K562 (cell line): Measurements from ENCODE around the gene COPA. TPM values are rescaled to one million over a fixed set of nuclear protein-coding genes. Genes with fewer than 3 reads are reported as not detected.

ENCODE experiments used
- DDX20 ChIP-seq: fragments of 450-650 bp; IDR thresholded peaks from 2 replicates; pipeline ENCODE4 v1.6.1; 2016; ENCODE audit warnings: missing genetic modification characterization, low read depth, mild to moderate bottlenecking, missing compliant biosample characterization, moderate library complexity
- EP300 ChIP-seq: IDR thresholded peaks from 2 replicates; pipeline ENCODE4 v1.6.1; 2012; ENCODE audit warnings: low read length, improper control_type of control experiment
- MAZ ChIP-seq, 2 experiments: fragments of 450-650 bp in 1 of 2; sonication (generic) in 1 of 2; formaldehyde crosslinking; IDR thresholded peaks in 1 of 2; conservative IDR thresholded peaks in 1 of 2; 2 replicates each; pipeline versions ENCODE4 v1.4.0 to v1.5.0; 2020; ENCODE audit warnings: mild to moderate bottlenecking in 1 of 2, missing genetic modification reagents in 1 of 2
- MECOM ChIP-seq: fragments of 250-450 bp; sonication (Bioruptor Pico); IDR thresholded peaks from 2 replicates; pipeline ENCODE4 v1.8.0; 2022; ENCODE audit warnings: inconsistent platforms
- NCOR1 ChIP-seq: fragments of 450-650 bp; IDR thresholded peaks from 2 replicates; pipeline ENCODE4 v1.6.1; 2016; ENCODE audit warnings: mild to moderate bottlenecking, moderate library complexity
- NR2C1 ChIP-seq, 2 experiments: fragments of 450-650 bp; IDR thresholded peaks; 2 replicates each; pipeline ENCODE4 v1.6.1; 2017; ENCODE audit warnings: mild to moderate bottlenecking in 2 of 2, antibody characterized with exemption in 1 of 2, inconsistent platforms in 1 of 2, missing compliant biosample characterization in 1 of 2, missing genetic modification characterization in 1 of 2
- SREBF1 ChIP-seq: fragments of 150-350 bp; IDR thresholded peaks from 2 replicates; pipeline ENCODE4 v1.6.1; 2014; ENCODE audit warnings: antibody characterized with exemption, low read depth, low read length, borderline replicate concordance
- ZNF140 ChIP-seq: fragments of 250-450 bp; sonication (Bioruptor Pico); IDR thresholded peaks from 2 replicates; pipeline ENCODE4 v1.8.0; 2021; ENCODE audit warnings: moderate library complexity, mild to moderate bottlenecking, inconsistent platforms
- ZNF146 ChIP-seq: IDR thresholded peaks from one replicate; pipeline ENCODE4 v1.6.1; 2018; ENCODE audit warnings: missing compliant biosample characterization; ENCODE audit not compliant: unreplicated experiment
- ZNF512 ChIP-seq: IDR thresholded peaks from 2 replicates; pipeline ENCODE4 v1.6.1; 2016; ENCODE audit warnings: missing genetic modification characterization, missing compliant biosample characterization
- polyA plus RNA-seq, 8 experiments: library from polyadenylated mRNA; depleted of rRNA in 4 of 8; stranded (reverse) in 5 of 8; unstranded in 3 of 8; fragments of >200 nt; fragmentation: Nextera tagmentation in 2 of 8; fragmentation: Illumina TruSeq in 1 of 8; extraction: Ambion mirVana in 2 of 8; extraction: Trizol in 1 of 8; gene quantifications; 2 replicates each; pipeline versions ENCODE4 v1.2.1 to v1.2.3, GENCODE V29; 2011 to 2014; ENCODE audit warnings: inconsistent platforms in 1 of 8, missing spikeins in 1 of 8
- total RNA-seq, 7 experiments: library from RNA; depleted of rRNA in 6 of 7; stranded (reverse); fragments of >200 nt in 6 of 7; fragmentation: Illumina TruSeq in 2 of 7; extraction: Trizol in 2 of 7; gene quantifications; 2 replicates each; pipeline versions ENCODE4 v1.2.1 to v1.2.3, GENCODE V29; 2011 to 2021; ENCODE audit warnings: low replicate concordance in 1 of 7
- TF ChIP-seq, protein P1 (sequence below): fragments of 450-650 bp; IDR thresholded peaks from 2 replicates; pipeline ENCODE4 v1.7.1; 2018; ENCODE audit warnings: mild to moderate bottlenecking, low read depth; ENCODE audit not compliant: partially characterized antibody

The COPA gene
- total and polyA plus RNA-seq, 9 of the 15 experiments (the other 6 are each of a cell fraction or from before 2014, with no cell fraction given), result 49.8 to 222 (median 110) TPM

DNA sequence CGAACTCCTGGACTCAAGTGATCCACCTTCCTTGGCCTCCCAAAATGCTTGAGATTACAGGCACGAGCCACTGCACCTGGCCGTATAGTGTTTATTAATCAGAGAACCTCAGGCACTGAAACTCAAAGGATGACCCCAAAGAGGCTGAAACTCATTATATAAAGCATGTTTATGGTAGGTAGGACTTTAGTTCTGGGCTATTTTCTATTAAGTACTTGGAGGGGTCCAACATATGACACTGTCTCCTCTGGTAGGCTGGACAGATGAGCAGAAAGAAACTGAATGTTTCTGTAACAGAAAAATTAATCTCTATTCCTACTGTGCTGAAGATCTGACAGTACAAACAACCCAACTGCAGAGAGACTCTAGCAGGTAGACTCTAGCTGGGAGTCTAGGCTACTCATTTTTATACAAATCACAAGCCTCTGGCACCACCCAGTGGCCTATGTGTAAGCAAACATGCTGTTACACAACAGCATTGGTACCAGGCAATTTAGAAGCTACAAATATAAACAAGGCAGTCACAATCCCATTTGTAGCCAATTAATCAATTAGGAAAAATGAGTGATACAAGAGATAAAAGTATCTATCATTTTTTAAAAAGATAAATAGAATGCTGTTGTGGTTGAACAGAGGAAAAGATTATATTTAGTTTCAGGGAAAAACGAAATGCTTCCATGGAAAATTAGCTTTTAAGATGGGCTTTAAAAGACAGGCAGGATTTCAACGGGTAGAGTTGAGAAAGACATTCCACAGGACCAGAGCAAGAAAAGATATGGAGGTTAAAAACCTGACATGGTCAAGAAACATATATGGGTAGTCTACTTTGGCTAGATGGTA lies 91.1 kb downstream of the COPA start (continued):
- TF ChIP-seq DDX20 (tag) (no peak), NR2C1 (IDR thresholded peaks at IDR 0.05) (no peak), NR2C1 (tag; IDR thresholded peaks at IDR 0.05) (no peak), MAZ (CRISPR knock-in tag; conservative IDR thresholded peaks at IDR 0.05 in 1 of 2, IDR thresholded peaks at IDR 0.05 in 1 of 2) (no peak), MECOM (CRISPR knock-in tag) (no peak), SREBF1 (no peak), ZNF140 (CRISPR knock-in tag) (no peak), ZNF146 (no peak), EP300 (no peak), NCOR1 (no peak), ZNF512 (0 out of 2 replicates have a peak, but pooled peaks have one; percentile 19)
- TF ChIP-seq, protein P1, sequence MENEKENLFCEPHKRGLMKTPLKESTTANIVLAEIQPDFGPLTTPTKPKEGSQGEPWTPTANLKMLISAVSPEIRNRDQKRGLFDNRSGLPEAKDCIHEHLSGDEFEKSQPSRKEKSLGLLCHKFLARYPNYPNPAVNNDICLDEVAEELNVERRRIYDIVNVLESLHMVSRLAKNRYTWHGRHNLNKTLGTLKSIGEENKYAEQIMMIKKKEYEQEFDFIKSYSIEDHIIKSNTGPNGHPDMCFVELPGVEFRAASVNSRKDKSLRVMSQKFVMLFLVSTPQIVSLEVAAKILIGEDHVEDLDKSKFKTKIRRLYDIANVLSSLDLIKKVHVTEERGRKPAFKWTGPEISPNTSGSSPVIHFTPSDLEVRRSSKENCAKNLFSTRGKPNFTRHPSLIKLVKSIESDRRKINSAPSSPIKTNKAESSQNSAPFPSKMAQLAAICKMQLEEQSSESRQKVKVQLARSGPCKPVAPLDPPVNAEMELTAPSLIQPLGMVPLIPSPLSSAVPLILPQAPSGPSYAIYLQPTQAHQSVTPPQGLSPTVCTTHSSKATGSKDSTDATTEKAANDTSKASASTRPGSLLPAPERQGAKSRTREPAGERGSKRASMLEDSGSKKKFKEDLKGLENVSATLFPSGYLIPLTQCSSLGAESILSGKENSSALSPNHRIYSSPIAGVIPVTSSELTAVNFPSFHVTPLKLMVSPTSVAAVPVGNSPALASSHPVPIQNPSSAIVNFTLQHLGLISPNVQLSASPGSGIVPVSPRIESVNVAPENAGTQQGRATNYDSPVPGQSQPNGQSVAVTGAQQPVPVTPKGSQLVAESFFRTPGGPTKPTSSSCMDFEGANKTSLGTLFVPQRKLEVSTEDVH, result no peak
